HepG2 (cell line): ENCODE data around the gene CNNM1. TPM values are rescaled to one million over a fixed set of nuclear protein-coding genes. Genes with fewer than 3 reads are reported as not detected.

Experiments used
- ATAC-seq: fragments of 200-7000 bp; cut with Tn5 transposase; 3 replicates; pipeline ENCODE4 v1.9.1; 2020; ENCODE audit warnings: mild to moderate bottlenecking, moderate library complexity
- Bru-seq: library from RNA; stranded (reverse); fragments of 400-500 nt; gene quantifications from one replicate; lab custom pipeline; 2021; lab: Mats Ljungman, UMichigan
- BruChase-seq, 2 experiments: library from RNA; stranded (reverse); fragments of 400-500 nt; gene quantifications; one replicate each; lab custom pipeline; 2021; lab: Mats Ljungman, UMichigan
- BruUV-seq: library from RNA; stranded (reverse); fragments of 400-500 nt; replicated peaks from 2 replicates; lab custom pipeline; 2021; lab: Mats Ljungman, UMichigan
- CTCF ChIA-PET: fragments of 300-600 bp; formaldehyde crosslinking; extraction: SDS; loops from one replicate; lab custom pipeline; 2021; ENCODE audit warnings: low total read pairs, inconsistent platforms, low intra/inter-chr PET ratio; lab: Yijun Ruan, JAX
- POLR2A ChIA-PET: fragments of 350-600 bp; sonication (Branson Sonifier 250); formaldehyde crosslinking; loops from one replicate; lab custom pipeline; 2020; ENCODE audit warnings: antibody characterized with exemption, inconsistent platforms; lab: Yijun Ruan, JAX
- DNase-seq: peaks from one replicate; pipeline ENCODE4 v3.0.0-alpha.2; 2015; ENCODE audit warnings: low spot score
- FAIRE-seq: peaks from 3 replicates; lab custom pipeline; 2011; peaks lifted over from hg19 to GRCh38; lab: Jason Lieb, UNC
- H2AFZ ChIP-seq: one replicate; pipeline ENCODE4 v1.6.1; 2011; ENCODE audit warnings: low read length, inconsistent platforms
- H3K27ac ChIP-seq: fragments of 300-600 bp; 3 replicates; pipeline ENCODE4 v1.8.0; 2011; ENCODE audit warnings: mixed run types, mild to moderate bottlenecking, mixed read lengths, low read length, inconsistent platforms; ENCODE audit not compliant: insufficient read depth; ENCODE audit errors: extremely low read length
- H3K27me3 ChIP-seq, 2 experiments: fragments of 200-600 bp in 1 of 2; 2 replicates in 1 of 2; 3 replicates in 1 of 2; pipeline versions ENCODE4 v1.6.0 to v1.8.0; 2011; ENCODE audit warnings: low read length in 2 of 2, mild to moderate bottlenecking in 2 of 2, moderate library complexity in 2 of 2, inconsistent platforms in 1 of 2; ENCODE audit not compliant: insufficient read depth in 2 of 2, control insufficient read depth in 1 of 2
- H3K36me3 ChIP-seq, 2 experiments: fragments of 200-600 bp in 1 of 2; replicated peaks in 1 of 2; 2 replicates in 1 of 2; 3 replicates in 1 of 2; pipeline versions ENCODE4 v1.5.1 to v1.8.0; 2011; ENCODE audit warnings: low read length in 2 of 2, inconsistent platforms in 1 of 2; ENCODE audit not compliant: insufficient read depth in 2 of 2, control insufficient read depth in 1 of 2
- H3K4me1 ChIP-seq: 2 replicates; pipeline ENCODE4 v1.5.1; 2012; ENCODE audit warnings: low read length, inconsistent platforms; ENCODE audit not compliant: insufficient read depth
- H3K4me2 ChIP-seq: 2 replicates; pipeline ENCODE4 v1.6.0; 2011; ENCODE audit warnings: low read depth, low read length, inconsistent platforms
- H3K4me3 ChIP-seq, 3 experiments: fragments of 200-600 bp in 1 of 3; sonication (generic), shearing (Covaris generic) in 1 of 3; replicated peaks in 1 of 3; 2 replicates each; pipeline ENCODE4 v1.5.1; 2011 to 2016; ENCODE audit warnings: low read length in 3 of 3, inconsistent platforms in 2 of 3, low read depth in 2 of 3, mild to moderate bottlenecking in 2 of 3, control low read depth in 1 of 3, mixed read lengths in 1 of 3; ENCODE audit not compliant: insufficient read depth in 1 of 3
- H3K79me2 ChIP-seq: one replicate; pipeline ENCODE4 v1.6.1; 2011; ENCODE audit warnings: low read length, inconsistent platforms; ENCODE audit not compliant: insufficient read depth
- H3K9ac ChIP-seq: 2 replicates; pipeline ENCODE4 v1.6.0; 2011; ENCODE audit warnings: mild to moderate bottlenecking, low read depth, low read length, inconsistent platforms; ENCODE audit not compliant: insufficient read depth
- H3K9me3 ChIP-seq: 2 replicates; pipeline ENCODE4 v1.5.1; 2012; ENCODE audit warnings: mild to moderate bottlenecking, low read length
- H4K20me1 ChIP-seq: 2 replicates; pipeline ENCODE4 v1.6.0; 2011; ENCODE audit warnings: inconsistent platforms, mild to moderate bottlenecking, low read length, moderate library complexity; ENCODE audit not compliant: insufficient read depth
- CEBPZ ChIP-seq: IDR thresholded peaks from 2 replicates; pipeline ENCODE4 v1.6.1; 2012; ENCODE audit warnings: low read length, improper control_type of control experiment
- E2F2 ChIP-seq: sonication (generic); formaldehyde crosslinking; IDR thresholded peaks from 2 replicates; pipeline ENCODE4 v1.4.0; 2020; ENCODE audit warnings: missing genetic modification reagents, borderline replicate concordance
- RBM39 ChIP-seq: fragments of 200-400 bp; formaldehyde crosslinking; IDR thresholded peaks from one replicate; pipeline ENCODE4 v1.6.1; 2018; ENCODE audit warnings: antibody characterized with exemption, mild to moderate bottlenecking, low read depth, low read length; ENCODE audit not compliant: poor library complexity, severe bottlenecking
- THAP8 ChIP-seq: sonication (generic); formaldehyde crosslinking; IDR thresholded peaks from 2 replicates; pipeline ENCODE4 v1.5.1; 2020; ENCODE audit warnings: missing genetic modification reagents, mild to moderate bottlenecking, borderline replicate concordance
- ZBTB37 ChIP-seq: sonication (generic); formaldehyde crosslinking; IDR thresholded peaks from 2 replicates; pipeline ENCODE4 v1.4.0; 2020; ENCODE audit warnings: mild to moderate bottlenecking, missing genetic modification reagents
- ZNF256 ChIP-seq: sonication (generic); formaldehyde crosslinking; conservative IDR thresholded peaks from 2 replicates; pipeline ENCODE4 v1.4.0; 2020; ENCODE audit warnings: missing genetic modification reagents
- ZNF281 ChIP-seq: sonication (generic); formaldehyde crosslinking; IDR thresholded peaks from 2 replicates; pipeline ENCODE4 v1.4.0; 2020; ENCODE audit warnings: missing genetic modification reagents, borderline replicate concordance
- WGBS: methylation state at CpG from one replicate; pipeline ENCODE4 v1.1.6; 2017; ENCODE audit warnings: low lambda C conversion rate; 5-methylcytosine and 5-hydroxymethylcytosine counted together
- in situ Hi-C: cut with HindIII; loops from 2 replicates; pipeline ENCODE4 v1.10.0; 2017; ENCODE audit warnings: low pct_unique_long_range_greater_than_20kb; ENCODE audit not compliant: extremely low pct_ligation_motif_present
- intact Hi-C: fragments of 100-400 bp; cut with micrococcal nuclease; formaldehyde crosslinking; loops from one replicate; pipeline ENCODE4 v1.10.0; 2022; ENCODE audit not compliant: unreplicated experiment
- long read RNA-seq, 2 experiments: library from RNA in 1 of 2; library from polyadenylated mRNA in 1 of 2; stranded (forward) in 1 of 2; unstranded in 1 of 2; transcript quantifications; one replicate each; pipeline ENCODE4 v2.0.0, GENCODE V29; 2019 to 2022
- polyA minus RNA-seq, 3 experiments: library from RNA; depleted of rRNA, polyadenylated mRNA; stranded (reverse); fragments of >200 nt; gene quantifications; 2 replicates each; pipeline ENCODE4 v1.2.3, GENCODE V29; 2011; ENCODE audit warnings: low replicate concordance in 1 of 3
- polyA plus RNA-seq, 8 experiments: library from polyadenylated mRNA; depleted of rRNA in 3 of 8; stranded (reverse) in 7 of 8; unstranded in 1 of 8; fragments of >200 nt; fragmentation: Illumina TruSeq in 4 of 8; extraction: Trizol in 4 of 8; gene quantifications; 2 replicates each; pipeline versions ENCODE4 v1.2.1 to v1.2.3, GENCODE V29; 2011 to 2016; ENCODE audit warnings: low read depth in 4 of 8, missing spikeins in 1 of 8, mixed read lengths in 1 of 8; ENCODE audit not compliant: insufficient read depth in 1 of 8
- total RNA-seq, 5 experiments: library from RNA; depleted of rRNA; stranded (reverse); fragments of >200 nt; fragmentation: Illumina TruSeq; extraction: Trizol; gene quantifications; 2 replicates each; pipeline ENCODE4 v1.2.3, GENCODE V29; 2016; ENCODE audit warnings: low read depth in 1 of 5

CNNM1 gene
- total RNA-seq (2016; rRNA removed; fragmentation: Illumina TruSeq; extraction: Trizol) (5.5 and 9.6 TPM in 2 replicates), polyA plus RNA-seq (2011; rRNA removed) (4.3 and 4.8 TPM in 2 replicates), polyA minus RNA-seq (2011; rRNA and poly(A)+ RNA removed; ENCODE audit: low replicate concordance) (9.6 TPM in 1 of 2 replicates, not detected in the other), Bru-seq, nascent RNA (percentile 70 among the genes with signal in this experiment), BruChase-seq, experiment 1, labeled RNA remaining after a 6-hour chase (percentile 69 among the genes with signal in this experiment), BruChase-seq, experiment 2, labeled RNA remaining after a 2-hour chase (percentile 72 among the genes with signal in this experiment)
- total RNA-seq (2016; cell fraction: cytosol; rRNA removed; fragmentation: Illumina TruSeq; extraction: Trizol; ENCODE audit: low read depth): 0.81 and 1.2 TPM in 2 replicates
- total RNA-seq (2016; cell fraction: insoluble cytoplasmic fraction; rRNA removed; fragmentation: Illumina TruSeq; extraction: Trizol): 5.0 and 9.2 TPM in 2 replicates
- total RNA-seq (2016; cell fraction: membrane; rRNA removed; fragmentation: Illumina TruSeq; extraction: Trizol): 3.4 and 3.6 TPM in 2 replicates
- total RNA-seq (2016; cell fraction: nucleus; rRNA removed; fragmentation: Illumina TruSeq; extraction: Trizol): 19.4 and 22.4 TPM in 2 replicates
- polyA plus RNA-seq (2011; cell fraction: cytosol; rRNA removed): 2.7 and 3.2 TPM in 2 replicates
- polyA plus RNA-seq (2011; cell fraction: nucleus; rRNA removed): 2.7 and 4.0 TPM in 2 replicates
- 1.3 and 2.5 TPM in 2 replicates for polyA plus RNA-seq (2012)
- polyA plus RNA-seq (2016; cell fraction: cytosol; fragmentation: Illumina TruSeq; extraction: Trizol; ENCODE audit: low read depth): 0.76 and 0.93 TPM in 2 replicates
- polyA plus RNA-seq (2016; cell fraction: insoluble cytoplasmic fraction; fragmentation: Illumina TruSeq; extraction: Trizol; ENCODE audit: low read depth): 5.6 and 7.5 TPM in 2 replicates
- 2.3 and 2.6 TPM in 2 replicates for polyA plus RNA-seq (2016; cell fraction: membrane; fragmentation: Illumina TruSeq; extraction: Trizol; ENCODE audit: low read depth)
- polyA plus RNA-seq (2016; cell fraction: nucleus; fragmentation: Illumina TruSeq; extraction: Trizol; ENCODE audit: insufficient read depth, low read depth): 27.9 and 28.1 TPM in 2 replicates
- polyA minus RNA-seq (2011; cell fraction: cytosol; rRNA and poly(A)+ RNA removed): 3.3 and 3.5 TPM in 2 replicates
- 6.7 and 7.7 TPM in 2 replicates for polyA minus RNA-seq (2011; cell fraction: nucleus; rRNA and poly(A)+ RNA removed)
- long read RNA-seq, experiment 1, full-length matches to known transcripts: 1 of 7 reads
- long read RNA-seq, experiment 1, partial matches to known transcripts: 5 of 7 reads
- long read RNA-seq, experiment 1, other reads (novel, unspliced or antisense): 1 of 7 reads
- long read RNA-seq, experiment 2, full-length matches to known transcripts: 5 of 24 reads
- long read RNA-seq, experiment 2, partial matches to known transcripts: 3 of 24 reads
- long read RNA-seq, experiment 2, other reads (novel, unspliced or antisense): 16 of 24 reads

DNA sequence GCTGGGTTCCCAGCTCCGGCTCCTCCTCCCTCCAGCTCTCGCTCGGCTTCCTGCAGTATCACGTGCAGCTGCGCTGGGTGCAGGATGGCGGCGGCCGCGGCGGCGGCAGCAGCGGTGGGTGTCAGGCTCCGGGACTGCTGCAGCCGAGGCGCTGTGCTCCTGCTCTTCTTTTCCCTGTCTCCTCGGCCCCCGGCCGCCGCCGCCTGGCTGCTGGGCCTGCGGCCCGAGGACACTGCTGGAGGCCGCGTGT is at the start of gene CNNM1:
CNNM1 (plus strand) TSS at position 53 of the 250 bp plus-strand sequence; CDS start at position 85, 32 bp downstream.
- Histone ChIP-seq H3K9ac (peak within 1 kb of the TSS; percentile 54), H3K27me3 (no peaks in the 10 kb centered on the region), H3K4me3 (peak within 1 kb of the TSS; percentile 54 to 76 (median 55); a peak in 5 of 6 replicates), H3K79me2 (no peaks in the 10 kb centered on the region), H2AFZ (no peak within 1 kb of the TSS), H3K9me3 (no peaks in the 10 kb centered on the region), H3K4me1 (peaks cover 54% of the 10 kb centered on the region), H4K20me1 (no peaks in the 10 kb centered on the region), H3K27ac (peak within 1 kb of the TSS; percentile 52), H3K4me2 (peak within 1 kb of the TSS; percentile 90), H3K36me3 (no peaks in the 10 kb centered on the region)
- no TSS peak for BruUV-seq
- no peak for DNase-seq
- WGBS: no CpG with 5 or more reads among the region's 24 CpGs
- no peak for FAIRE-seq
- ATAC-seq: peak; percentile 83
- ChIA-PET CTCF (no interaction called here), POLR2A (interaction anchor here (0.9 to 1.0 kb wide), 2 partner anchors 10 to 25 kb away, joined by 3 to 4 read pairs; no protein-coding TSS in a partner anchor)
- intact Hi-C loops (no loop called here), in situ Hi-C loops (no loop called here)
- TF ChIP-seq THAP8 (CRISPR knock-in tag): no peak
- TF ChIP-seq ZNF281 (CRISPR knock-in tag): peak; percentile 27; the same call in 1 of the 2 replicates
- no peak; the same call in 1 of the 2 replicates for TF ChIP-seq ZBTB37
- TF ChIP-seq ZNF256 (CRISPR knock-in tag): 0 out of 2 replicates have a peak, but pooled peaks have one; percentile 51
- TF ChIP-seq CEBPZ: no peak
- TF ChIP-seq E2F2 (CRISPR knock-in tag): no peak
- TF ChIP-seq RBM39: peak; percentile 63
